ENCODE measurements around the gene PROSER2.
A peak's percentile ranks its signal among the peaks of the same experiment; 100 is the strongest.

Gene PROSER2

GRCh38 chr10:11874568-11875493 is 51.7 kb downstream of the PROSER2 start:
- peak overlapping the region in 1 of 2 donors; percentile 38 for H3K27ac ChIP-seq (ENCODE audit: low read depth in 2 of 2, low read length in 2 of 2)
- no peaks in the 10 kb centered on the region for H3K27me3 ChIP-seq (ENCODE audit: control insufficient read depth in 2 of 2, insufficient read depth in 2 of 2, low read length in 2 of 2)
- no peaks in the 10 kb centered on the region for H3K9me3 ChIP-seq (ENCODE audit: control insufficient read depth in 2 of 2, low read length in 2 of 2)
- H3K9ac ChIP-seq (ENCODE audit: low read depth in 1 of 2, low read length in 2 of 2), result peak overlapping the region in 1 of 2 donors; percentile 14
- H3K4me1 ChIP-seq (ENCODE audit: control insufficient read depth in 2 of 2, insufficient read depth in 2 of 2, low read length in 2 of 2), result peaks cover 20 to 21% of the 10 kb centered on the region in 2 donors
- no peaks in the 10 kb centered on the region for H3K36me3 ChIP-seq (ENCODE audit: control insufficient read depth in 2 of 2, insufficient read depth in 2 of 2, low read length in 2 of 2)
- H3K4me3 ChIP-seq (ENCODE audit: low read length in 2 of 2), result no peak overlapping the region

GRCh38 chr10:11875494-11876281 is 52.5 kb downstream of the PROSER2 start:
- no peaks in the 10 kb centered on the region for H3K27me3 ChIP-seq (ENCODE audit: control insufficient read depth in 2 of 2, insufficient read depth in 2 of 2, low read length in 2 of 2)
- no peaks in the 10 kb centered on the region for H3K9me3 ChIP-seq (ENCODE audit: control insufficient read depth in 2 of 2, low read length in 2 of 2)
- H3K27ac ChIP-seq (ENCODE audit: low read depth in 2 of 2, low read length in 2 of 2), result peak overlapping the region; percentile 62 to 66
- H3K4me1 ChIP-seq (ENCODE audit: control insufficient read depth in 2 of 2, insufficient read depth in 2 of 2, low read length in 2 of 2), result peaks cover 20 to 21% of the 10 kb centered on the region in 2 donors
- peak overlapping the region in 1 of 2 donors; percentile 9 for H3K9ac ChIP-seq (ENCODE audit: low read depth in 1 of 2, low read length in 2 of 2)
- H3K36me3 ChIP-seq (ENCODE audit: control insufficient read depth in 2 of 2, insufficient read depth in 2 of 2, low read length in 2 of 2), result no peaks in the 10 kb centered on the region
- H3K4me3 ChIP-seq (ENCODE audit: low read length in 2 of 2), result peak overlapping the region in 1 of 2 donors; percentile 13

- Histone ChIP-seq H3K4me3 (ENCODE audit: low read length in 2 of 2) (no peak overlapping the region), H3K9me3 (ENCODE audit: control insufficient read depth in 2 of 2, low read length in 2 of 2) (no peaks in the 10 kb centered on the region), H3K4me1 (ENCODE audit: control insufficient read depth in 2 of 2, insufficient read depth in 2 of 2, low read length in 2 of 2) (peaks cover 19 to 21% of the 10 kb centered on the region in 2 donors), H3K9ac (ENCODE audit: low read depth in 1 of 2, low read length in 2 of 2) (no peak overlapping the region), H3K36me3 (ENCODE audit: control insufficient read depth in 2 of 2, insufficient read depth in 2 of 2, low read length in 2 of 2) (no peaks in the 10 kb centered on the region), H3K27ac (ENCODE audit: low read depth in 2 of 2, low read length in 2 of 2) (peak overlapping the region; percentile 62 to 66), H3K27me3 (ENCODE audit: control insufficient read depth in 2 of 2, insufficient read depth in 2 of 2, low read length in 2 of 2) (no peaks in the 10 kb centered on the region)
Measured at GRCh38 chr10:11876324-11876723, 53.2 kb downstream of the PROSER2 start.

GRCh38 chr10:11876805-11877590 is 53.8 kb downstream of the PROSER2 start:
- H3K27ac ChIP-seq (ENCODE audit: low read depth in 2 of 2, low read length in 2 of 2), result no peak overlapping the region
- no peak overlapping the region for H3K4me3 ChIP-seq (ENCODE audit: low read length in 2 of 2)
- peaks cover 16 to 24% of the 10 kb centered on the region in 2 donors for H3K4me1 ChIP-seq (ENCODE audit: control insufficient read depth in 2 of 2, insufficient read depth in 2 of 2, low read length in 2 of 2)
- no peaks in the 10 kb centered on the region for H3K36me3 ChIP-seq (ENCODE audit: control insufficient read depth in 2 of 2, insufficient read depth in 2 of 2, low read length in 2 of 2)
- no peaks in the 10 kb centered on the region for H3K9me3 ChIP-seq (ENCODE audit: control insufficient read depth in 2 of 2, low read length in 2 of 2)
- no peaks in the 10 kb centered on the region for H3K27me3 ChIP-seq (ENCODE audit: control insufficient read depth in 2 of 2, insufficient read depth in 2 of 2, low read length in 2 of 2)
- no peak overlapping the region for H3K9ac ChIP-seq (ENCODE audit: low read depth in 1 of 2, low read length in 2 of 2)

- H3K27me3 ChIP-seq (ENCODE audit: control insufficient read depth in 2 of 2, insufficient read depth in 2 of 2, low read length in 2 of 2), result no peaks in the 10 kb centered on the region
- H3K9ac ChIP-seq (ENCODE audit: low read depth in 1 of 2, low read length in 2 of 2), result no peak overlapping the region
- no peak overlapping the region for H3K4me3 ChIP-seq (ENCODE audit: low read length in 2 of 2)
- no peaks in the 10 kb centered on the region for H3K9me3 ChIP-seq (ENCODE audit: control insufficient read depth in 2 of 2, low read length in 2 of 2)
- H3K4me1 ChIP-seq (ENCODE audit: control insufficient read depth in 2 of 2, insufficient read depth in 2 of 2, low read length in 2 of 2), result peaks cover 16 to 24% of the 10 kb centered on the region in 2 donors
- H3K27ac ChIP-seq (ENCODE audit: low read depth in 2 of 2, low read length in 2 of 2), result no peak overlapping the region
- no peaks in the 10 kb centered on the region for H3K36me3 ChIP-seq (ENCODE audit: control insufficient read depth in 2 of 2, insufficient read depth in 2 of 2, low read length in 2 of 2)
Measured at GRCh38 chr10:11877591-11877905, 54.4 kb downstream of the PROSER2 start.

GRCh38 chr10:11878776-11879175 is 55.6 kb downstream of the PROSER2 start:
- Histone ChIP-seq H3K9ac (ENCODE audit: low read depth in 1 of 2, low read length in 2 of 2) (no peak overlapping the region), H3K36me3 (ENCODE audit: control insufficient read depth in 2 of 2, insufficient read depth in 2 of 2, low read length in 2 of 2) (no peaks in the 10 kb centered on the region), H3K4me1 (ENCODE audit: control insufficient read depth in 2 of 2, insufficient read depth in 2 of 2, low read length in 2 of 2) (peaks cover 16 to 24% of the 10 kb centered on the region in 2 donors), H3K9me3 (ENCODE audit: control insufficient read depth in 2 of 2, low read length in 2 of 2) (no peaks in the 10 kb centered on the region), H3K27me3 (ENCODE audit: control insufficient read depth in 2 of 2, insufficient read depth in 2 of 2, low read length in 2 of 2) (no peaks in the 10 kb centered on the region), H3K4me3 (ENCODE audit: low read length in 2 of 2) (no peak overlapping the region), H3K27ac (ENCODE audit: low read depth in 2 of 2, low read length in 2 of 2) (no peak overlapping the region)

- H3K36me3 ChIP-seq (ENCODE audit: control insufficient read depth in 2 of 2, insufficient read depth in 2 of 2, low read length in 2 of 2), result no peaks in the 10 kb centered on the region
- peaks cover 16 to 22% of the 10 kb centered on the region in 2 donors for H3K4me1 ChIP-seq (ENCODE audit: control insufficient read depth in 2 of 2, insufficient read depth in 2 of 2, low read length in 2 of 2)
- no peak overlapping the region for H3K9ac ChIP-seq (ENCODE audit: low read depth in 1 of 2, low read length in 2 of 2)
Measured at GRCh38 chr10:11879387-11880094, 56.4 kb downstream of the PROSER2 start.

GRCh38 chr10:11880151-11881029 is 57.2 kb downstream of the PROSER2 start:
- no peaks in the 10 kb centered on the region for H3K27me3 ChIP-seq (ENCODE audit: control insufficient read depth in 2 of 2, insufficient read depth in 2 of 2, low read length in 2 of 2)
- H3K4me1 ChIP-seq (ENCODE audit: control insufficient read depth in 2 of 2, insufficient read depth in 2 of 2, low read length in 2 of 2), result peaks cover 7 to 13% of the 10 kb centered on the region in 2 donors
- H3K4me3 ChIP-seq (ENCODE audit: low read length in 2 of 2), result no peak overlapping the region
- no peaks in the 10 kb centered on the region for H3K9me3 ChIP-seq (ENCODE audit: control insufficient read depth in 2 of 2, low read length in 2 of 2)
- no peaks in the 10 kb centered on the region for H3K36me3 ChIP-seq (ENCODE audit: control insufficient read depth in 2 of 2, insufficient read depth in 2 of 2, low read length in 2 of 2)
- no peak overlapping the region for H3K27ac ChIP-seq (ENCODE audit: low read depth in 2 of 2, low read length in 2 of 2)
- H3K9ac ChIP-seq (ENCODE audit: low read depth in 1 of 2, low read length in 2 of 2), result no peak overlapping the region

More at GRCh38 chr10:11879387-11880094, 56.4 kb downstream of the PROSER2 start:
- H3K4me3 ChIP-seq (ENCODE audit: low read length in 2 of 2), result no peak overlapping the region
- H3K9me3 ChIP-seq (ENCODE audit: control insufficient read depth in 2 of 2, low read length in 2 of 2), result no peaks in the 10 kb centered on the region
- H3K27ac ChIP-seq (ENCODE audit: low read depth in 2 of 2, low read length in 2 of 2), result no peak overlapping the region
- no peaks in the 10 kb centered on the region for H3K27me3 ChIP-seq (ENCODE audit: control insufficient read depth in 2 of 2, insufficient read depth in 2 of 2, low read length in 2 of 2)

GRCh38 chr10:11881030-11881476 is 57.9 kb downstream of the PROSER2 start:
- H3K36me3 ChIP-seq (ENCODE audit: control insufficient read depth in 2 of 2, insufficient read depth in 2 of 2, low read length in 2 of 2), result no peaks in the 10 kb centered on the region
- no peaks in the 10 kb centered on the region for H3K9me3 ChIP-seq (ENCODE audit: control insufficient read depth in 2 of 2, low read length in 2 of 2)
- H3K4me3 ChIP-seq (ENCODE audit: low read length in 2 of 2), result no peak overlapping the region
- no peaks in the 10 kb centered on the region for H3K27me3 ChIP-seq (ENCODE audit: control insufficient read depth in 2 of 2, insufficient read depth in 2 of 2, low read length in 2 of 2)
- H3K9ac ChIP-seq (ENCODE audit: low read depth in 1 of 2, low read length in 2 of 2), result no peak overlapping the region
- peaks cover 4 to 7% of the 10 kb centered on the region in 2 donors for H3K4me1 ChIP-seq (ENCODE audit: control insufficient read depth in 2 of 2, insufficient read depth in 2 of 2, low read length in 2 of 2)
- H3K27ac ChIP-seq (ENCODE audit: low read depth in 2 of 2, low read length in 2 of 2), result no peak overlapping the region

Measured in mucosa of rectum (tissue), 2 donors.